ENCODE measurements around the gene COL4A3.

DNA sequence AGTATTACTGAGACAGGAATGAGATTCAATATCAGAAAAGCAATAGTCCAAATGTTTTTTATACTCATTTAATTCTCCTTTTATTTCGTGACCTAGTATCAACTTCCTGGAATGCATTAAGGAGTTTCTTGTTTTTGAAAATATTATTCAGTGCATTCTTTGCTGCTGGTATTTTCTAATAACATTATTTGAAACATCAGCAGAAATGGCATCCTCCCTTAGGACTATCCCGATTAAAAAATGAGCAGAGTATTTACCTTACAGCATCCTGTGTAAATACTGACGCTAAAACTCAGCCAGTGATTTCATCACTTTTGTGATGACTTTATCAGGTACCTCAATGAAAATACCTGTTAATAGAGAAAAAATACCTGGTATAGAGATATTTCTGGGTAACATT, 16.3 kb downstream of the COL4A3 start:
- TF ChIP-seq POLR2AphosphoS5 (IDR thresholded peaks at IDR 0.05; ENCODE audit: low read depth, low read length) (no peak), POLR2A (IDR thresholded peaks at IDR 0.05; ENCODE audit: low read depth, low read length) (no peak), SPI1 (IDR thresholded peaks at IDR 0.05; ENCODE audit: low read depth, low read length) (no peak), TAF1 (IDR thresholded peaks at IDR 0.05; ENCODE audit: low read depth, low read length) (no peak), PAX5 (IDR thresholded peaks at IDR 0.05; ENCODE audit: insufficient read depth, low read length, severe bottlenecking) (no peak), POU2F2 (IDR thresholded peaks at IDR 0.05; ENCODE audit: low read depth, low read length) (no peak)

Data from GM12891 (cell line).